ENCODE data around the gene WDFY4. TPM values are rescaled to one million over a fixed set of nuclear protein-coding genes. Genes with fewer than 3 reads are reported as not detected.

The WDFY4 gene
- total RNA-seq, 3 donors from 2014 or later, result 0.53 to 3.9 (median 0.89) TPM

DNA sequence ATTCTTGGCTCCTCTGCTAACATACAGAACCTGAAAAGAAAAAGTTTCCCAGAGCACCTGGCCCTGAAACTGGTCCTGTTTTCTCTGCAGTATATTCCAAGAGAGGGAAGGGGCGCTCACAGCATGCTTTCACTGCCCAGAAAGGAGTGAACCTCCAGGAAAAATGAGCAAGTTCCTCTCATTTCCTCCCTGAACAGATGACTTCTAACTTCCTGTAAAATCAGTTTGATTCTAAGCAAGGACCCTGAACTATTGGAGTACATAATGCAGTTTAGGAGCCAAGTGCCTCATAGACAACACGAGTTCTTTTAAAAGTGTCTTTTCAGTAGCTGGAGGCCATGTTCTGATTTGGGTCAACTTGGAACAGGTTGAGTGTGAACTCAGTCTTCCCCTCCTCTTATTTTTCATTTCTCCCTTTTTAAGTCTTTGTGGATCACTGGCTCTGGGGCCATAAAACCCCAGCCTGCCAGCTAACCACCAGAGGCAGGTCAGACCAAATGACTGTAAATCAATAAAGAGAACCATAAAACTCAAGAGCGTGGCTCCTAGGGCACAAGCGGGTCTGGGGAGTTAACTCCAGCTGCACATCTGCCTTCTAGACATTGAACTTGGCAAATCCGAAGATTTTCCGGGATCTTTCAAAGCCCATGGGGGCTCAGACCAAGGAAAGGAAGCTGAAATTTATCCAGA is 260.9 kb downstream of the WDFY4 start:
- no peak for ATAC-seq
- no peaks in the 10 kb centered on the region for H3K9me3 Mint-ChIP-seq
- H3K4me3 Mint-ChIP-seq, result no peak overlapping the region
- DNase-seq, result no peak
- H3K36me3 Mint-ChIP-seq (ENCODE audit: insufficient read depth), result no peaks in the 10 kb centered on the region
- H3K4me1 Mint-ChIP-seq (ENCODE audit: low read depth), result no peaks in the 10 kb centered on the region
- H3K27me3 Mint-ChIP-seq (ENCODE audit: low read depth), result no peaks in the 10 kb centered on the region

DNA sequence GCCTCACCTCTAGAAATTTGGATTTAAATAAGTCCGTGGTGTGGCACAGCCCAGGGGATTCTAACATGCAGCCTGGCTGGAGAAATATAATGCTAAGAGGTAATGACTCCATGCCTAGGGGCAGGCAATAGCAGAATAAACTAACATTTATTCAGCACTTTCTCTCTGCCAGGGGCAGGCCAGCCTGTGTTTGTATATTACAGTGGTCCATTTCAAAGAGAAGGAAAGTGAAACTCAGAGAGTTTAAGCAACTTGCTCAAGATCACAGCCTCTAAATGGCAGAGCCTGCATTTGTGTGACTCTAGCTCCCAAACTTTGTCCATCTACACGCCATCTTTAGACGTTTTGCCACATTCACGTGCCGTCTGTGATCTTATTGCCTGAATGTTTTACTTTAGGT is 261.7 kb downstream of the WDFY4 start:
- DNase-seq (no peak), ATAC-seq (no peak)
- H3K4me3 Mint-ChIP-seq, result no peak overlapping the region
- no peaks in the 10 kb centered on the region for H3K36me3 Mint-ChIP-seq (ENCODE audit: insufficient read depth)
- H3K4me1 Mint-ChIP-seq (ENCODE audit: low read depth), result no peaks in the 10 kb centered on the region
- no peaks in the 10 kb centered on the region for H3K27me3 Mint-ChIP-seq (ENCODE audit: low read depth)
- no peaks in the 10 kb centered on the region for H3K9me3 Mint-ChIP-seq

DNA sequence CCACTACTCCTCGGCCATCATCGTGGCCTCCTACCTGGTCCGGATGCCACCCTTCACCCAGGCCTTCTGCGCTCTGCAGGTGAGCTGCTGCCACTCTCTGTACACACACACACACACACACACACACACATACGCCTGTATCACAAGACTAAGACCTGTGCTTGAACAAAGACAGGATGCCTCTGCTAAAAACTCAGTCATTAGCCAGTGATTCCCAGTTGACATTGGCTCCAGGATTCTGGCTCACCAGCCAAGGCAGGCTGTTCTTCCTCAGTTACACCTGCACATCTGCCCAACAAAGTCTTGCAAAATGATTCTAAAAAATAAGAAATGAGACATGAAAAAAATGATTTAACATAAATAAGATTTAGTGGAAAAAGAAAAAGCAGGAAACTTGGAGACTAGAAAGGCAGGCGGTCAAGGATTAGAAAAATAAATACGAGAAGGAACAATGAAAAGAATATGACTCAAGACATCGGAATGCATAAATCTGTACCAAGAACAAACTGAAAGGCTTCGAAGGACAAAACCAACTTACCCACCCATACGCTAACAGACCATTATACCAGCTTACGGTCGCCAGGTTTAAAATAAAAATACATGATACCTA is 262.3 kb downstream of the WDFY4 start:
- no peak for ATAC-seq
- Mint-ChIP-seq H3K4me3 (no peak overlapping the region), H3K4me1 (ENCODE audit: low read depth) (no peaks in the 10 kb centered on the region), H3K36me3 (ENCODE audit: insufficient read depth) (no peaks in the 10 kb centered on the region), H3K27me3 (ENCODE audit: low read depth) (no peaks in the 10 kb centered on the region), H3K9me3 (no peaks in the 10 kb centered on the region)
- DNase-seq, result no peak

DNA sequence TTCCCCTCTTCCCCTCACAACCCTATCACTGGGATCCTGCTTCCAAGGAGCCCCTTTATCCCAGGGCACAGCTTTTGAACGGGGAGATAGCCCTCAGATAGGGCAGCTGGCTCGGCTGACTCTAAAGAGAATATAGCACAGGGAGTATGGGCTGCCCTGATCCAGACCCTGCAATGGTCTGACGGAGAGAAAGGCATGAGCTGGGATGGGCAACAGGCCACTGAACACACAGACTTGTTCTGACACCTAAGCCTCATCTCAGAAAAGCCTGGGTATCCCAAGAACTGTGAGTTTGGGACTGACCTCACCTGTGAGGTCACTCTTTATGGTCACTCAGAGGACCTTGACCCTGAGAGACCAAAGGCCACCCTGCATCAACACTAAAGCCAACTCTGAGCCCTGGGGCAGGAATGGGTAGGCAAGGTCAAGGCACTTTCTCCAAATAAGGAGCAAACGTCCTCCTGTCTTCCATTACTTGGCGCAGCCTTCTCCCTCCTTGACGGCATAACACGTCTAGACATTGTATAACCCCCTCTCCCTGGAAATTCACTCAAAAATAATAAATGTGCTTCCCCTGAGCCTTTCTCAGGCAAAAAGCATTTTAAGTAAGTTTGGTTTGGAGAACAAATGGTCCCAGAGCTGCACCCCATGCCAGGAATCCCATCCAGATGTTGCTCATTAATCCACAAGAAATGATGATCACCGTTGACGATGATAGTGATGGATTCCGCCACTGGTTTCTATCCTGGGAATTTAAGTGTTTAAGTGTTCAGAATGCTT is 263.2 kb downstream of the WDFY4 start:
- Mint-ChIP-seq H3K9me3 (no peaks in the 10 kb centered on the region), H3K27me3 (ENCODE audit: low read depth) (no peaks in the 10 kb centered on the region), H3K4me3 (no peak overlapping the region), H3K4me1 (ENCODE audit: low read depth) (no peaks in the 10 kb centered on the region), H3K36me3 (ENCODE audit: insufficient read depth) (no peaks in the 10 kb centered on the region)
- DNase-seq (no peak), ATAC-seq (no peak)

DNA sequence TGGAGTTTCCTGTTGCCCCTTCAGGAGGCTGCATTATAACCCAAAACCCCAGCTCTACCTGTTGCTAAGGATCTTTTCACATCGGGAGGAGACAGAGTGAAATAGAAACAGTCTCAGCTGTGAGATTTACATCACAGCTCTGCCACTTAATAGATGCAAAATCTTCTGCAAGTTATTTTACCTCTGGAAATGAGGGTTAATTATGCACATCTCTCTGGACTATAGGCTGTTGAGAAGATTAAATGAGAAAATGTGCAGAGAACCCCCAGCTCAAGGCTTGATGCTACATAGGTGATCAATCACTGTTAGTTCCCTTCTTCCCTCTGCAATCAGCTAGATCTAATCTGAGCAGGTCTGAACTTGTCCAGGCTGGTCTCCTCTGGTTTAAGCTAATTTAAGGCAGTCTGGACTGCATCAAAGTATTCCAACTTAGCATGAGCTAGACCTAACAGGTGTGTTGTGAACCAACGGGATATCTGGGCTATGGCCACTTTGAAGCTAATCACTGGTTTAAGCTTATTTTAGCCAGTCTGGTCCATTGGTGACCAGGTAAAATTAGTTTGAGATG is 263.9 kb downstream of the WDFY4 start:
- H3K27me3 Mint-ChIP-seq (ENCODE audit: low read depth), result no peaks in the 10 kb centered on the region
- no peak for DNase-seq
- H3K9me3 Mint-ChIP-seq, result no peaks in the 10 kb centered on the region
- H3K4me1 Mint-ChIP-seq (ENCODE audit: low read depth), result no peaks in the 10 kb centered on the region
- H3K36me3 Mint-ChIP-seq (ENCODE audit: insufficient read depth), result no peaks in the 10 kb centered on the region
- ATAC-seq, result no peak
- no peak overlapping the region for H3K4me3 Mint-ChIP-seq

DNA sequence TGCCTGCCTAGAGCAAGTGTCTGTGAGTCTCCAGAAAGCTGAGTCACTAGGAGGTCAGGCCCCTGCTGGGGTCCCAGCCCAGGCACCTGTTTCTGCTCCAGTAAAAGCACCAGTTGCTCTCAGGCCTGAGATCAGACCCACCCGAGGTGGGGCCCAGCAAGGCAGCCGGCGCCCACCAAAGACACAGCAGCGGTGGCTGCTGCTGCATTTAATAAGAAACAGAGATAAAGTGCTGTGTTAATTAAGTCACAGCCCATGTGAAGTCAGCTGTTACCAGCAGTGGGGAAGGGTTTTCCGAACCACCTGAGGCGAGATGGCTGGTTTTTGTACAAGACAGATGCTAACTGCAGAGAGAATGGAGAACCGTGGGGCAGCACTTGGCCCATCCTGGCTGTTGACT is 267.0 kb downstream of the WDFY4 start:
- Mint-ChIP-seq H3K4me3 (no peak overlapping the region), H3K27me3 (ENCODE audit: low read depth) (peaks cover 2% of the 10 kb centered on the region), H3K4me1 (ENCODE audit: low read depth) (no peaks in the 10 kb centered on the region), H3K36me3 (ENCODE audit: insufficient read depth) (no peaks in the 10 kb centered on the region), H3K9me3 (no peaks in the 10 kb centered on the region)
- ATAC-seq (no peak), DNase-seq (no peak)

DNA sequence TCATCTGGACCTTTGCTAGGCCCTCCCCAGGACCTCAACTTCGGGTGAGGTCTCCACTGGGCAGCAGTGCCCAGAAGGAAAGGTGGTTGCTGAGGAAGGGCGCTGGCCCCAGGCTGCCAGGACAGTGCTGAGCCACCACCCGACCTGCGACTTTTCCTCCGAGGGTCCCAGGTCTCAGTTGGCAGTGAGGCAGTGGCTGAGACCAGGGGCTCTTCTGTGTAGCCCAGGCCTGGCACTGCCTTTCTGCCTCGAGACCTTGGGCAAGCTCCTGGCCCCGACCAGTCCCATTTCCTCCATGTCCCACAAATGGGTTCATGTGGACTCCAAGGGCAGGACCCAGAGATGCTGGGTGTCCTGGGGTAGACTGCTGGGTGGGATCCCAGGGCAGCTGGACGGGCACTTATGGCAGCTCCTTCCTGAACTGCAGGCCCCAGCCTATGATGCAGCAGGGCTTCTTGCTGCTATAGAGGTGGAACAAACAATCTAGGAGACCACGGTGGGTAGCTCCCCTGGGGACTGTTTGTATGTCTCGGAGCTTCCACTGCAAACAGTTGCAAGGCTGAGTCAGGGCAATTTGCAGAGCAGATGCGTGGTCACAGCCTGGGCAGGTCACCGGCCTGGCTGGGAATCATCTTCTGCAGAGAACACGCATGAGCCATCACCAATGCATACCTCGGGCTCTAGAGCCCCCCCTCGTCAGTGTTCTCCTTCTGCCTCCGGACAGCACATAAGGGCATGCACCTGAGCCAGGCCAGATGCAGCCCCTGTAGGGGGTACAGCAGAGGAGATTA is 272.9 kb downstream of the WDFY4 start:
- H3K27me3 Mint-ChIP-seq (ENCODE audit: low read depth), result peaks cover 5% of the 10 kb centered on the region
- no peak for DNase-seq
- no peak for ATAC-seq
- H3K4me1 Mint-ChIP-seq (ENCODE audit: low read depth), result no peaks in the 10 kb centered on the region
- no peaks in the 10 kb centered on the region for H3K9me3 Mint-ChIP-seq
- H3K36me3 Mint-ChIP-seq (ENCODE audit: insufficient read depth), result no peaks in the 10 kb centered on the region
- H3K4me3 Mint-ChIP-seq, result no peak overlapping the region

DNA sequence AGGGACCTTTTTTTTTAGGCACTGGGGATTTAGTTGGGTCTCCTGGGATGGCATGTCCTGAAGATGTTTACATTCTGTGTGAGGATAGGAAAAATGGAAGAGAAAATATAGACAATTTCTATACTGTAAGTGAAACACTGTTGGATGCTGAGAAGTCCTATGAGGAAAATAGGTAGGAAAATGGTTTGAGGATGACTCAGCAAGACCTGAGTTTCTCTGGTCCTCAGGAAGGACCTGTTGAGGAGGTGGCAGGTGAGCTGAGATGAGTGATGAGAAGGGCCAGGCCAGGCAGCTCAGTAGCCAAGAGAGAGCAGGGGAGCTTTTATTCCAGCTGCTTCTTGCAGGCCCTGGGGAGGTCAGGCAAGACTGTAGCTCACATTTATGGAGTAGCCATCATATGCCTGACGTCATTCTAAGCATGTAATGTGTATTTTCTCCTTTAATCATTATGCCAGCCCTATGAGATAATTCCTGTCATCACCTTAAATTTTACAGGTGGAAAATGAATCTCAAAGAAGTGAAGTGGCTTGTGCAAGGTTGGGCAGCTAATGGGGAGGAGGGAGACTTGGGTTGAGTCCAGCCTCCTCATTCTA is 274.0 kb downstream of the WDFY4 start:
- H3K4me3 Mint-ChIP-seq, result no peak overlapping the region
- H3K4me1 Mint-ChIP-seq (ENCODE audit: low read depth), result no peaks in the 10 kb centered on the region
- H3K9me3 Mint-ChIP-seq, result no peaks in the 10 kb centered on the region
- no peaks in the 10 kb centered on the region for H3K36me3 Mint-ChIP-seq (ENCODE audit: insufficient read depth)
- DNase-seq (no peak), ATAC-seq (no peak)
- H3K27me3 Mint-ChIP-seq (ENCODE audit: low read depth), result peaks cover 5% of the 10 kb centered on the region

DNA sequence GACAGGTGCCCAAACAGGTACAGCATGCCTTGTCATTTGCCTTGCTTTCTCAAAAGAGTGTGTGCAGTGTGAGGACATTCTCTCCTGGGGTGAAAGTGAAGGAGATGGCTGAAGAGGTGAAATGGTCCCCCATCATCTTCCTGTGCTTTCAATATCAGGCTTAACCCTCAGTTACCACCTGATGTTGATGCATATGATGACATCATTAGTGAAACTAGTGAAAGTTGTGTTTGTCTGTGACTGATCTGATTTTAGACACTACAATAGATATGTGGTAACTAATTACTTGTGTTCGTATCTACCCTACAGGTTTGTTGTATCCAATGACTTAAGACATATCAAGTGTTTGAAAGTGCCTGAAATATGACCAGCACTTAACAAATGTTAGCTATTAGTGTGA is 279.4 kb downstream of the WDFY4 start:
- no peak for DNase-seq
- H3K36me3 Mint-ChIP-seq (ENCODE audit: insufficient read depth), result no peaks in the 10 kb centered on the region
- no peak for ATAC-seq
- H3K4me3 Mint-ChIP-seq, result no peak overlapping the region
- no peaks in the 10 kb centered on the region for H3K27me3 Mint-ChIP-seq (ENCODE audit: low read depth)
- no peaks in the 10 kb centered on the region for H3K9me3 Mint-ChIP-seq
- H3K4me1 Mint-ChIP-seq (ENCODE audit: low read depth), result no peaks in the 10 kb centered on the region

DNA sequence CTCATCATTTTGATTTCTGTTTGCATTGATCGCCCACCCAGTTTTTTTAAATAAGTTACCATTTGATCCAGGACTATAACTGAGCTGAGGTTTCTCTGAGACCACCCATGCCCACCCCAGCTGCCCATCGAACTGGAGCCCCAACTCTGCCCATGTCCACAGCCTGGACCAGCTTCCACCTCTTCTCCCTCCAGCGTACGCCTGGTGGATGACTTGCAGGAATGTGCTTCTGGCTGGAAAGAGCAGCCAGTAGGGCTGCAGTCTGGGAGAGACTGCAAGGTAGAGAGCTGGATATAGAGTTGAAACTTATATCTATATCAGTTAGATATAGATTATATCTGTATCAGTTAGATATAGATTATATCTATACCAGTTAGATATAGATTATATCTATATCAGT is 280.8 kb downstream of the WDFY4 start:
- ATAC-seq (no peak), DNase-seq (no peak)
- Mint-ChIP-seq H3K4me3 (no peak overlapping the region), H3K36me3 (ENCODE audit: insufficient read depth) (no peaks in the 10 kb centered on the region), H3K4me1 (ENCODE audit: low read depth) (no peaks in the 10 kb centered on the region), H3K27me3 (ENCODE audit: low read depth) (no peaks in the 10 kb centered on the region), H3K9me3 (no peaks in the 10 kb centered on the region)

DNA sequence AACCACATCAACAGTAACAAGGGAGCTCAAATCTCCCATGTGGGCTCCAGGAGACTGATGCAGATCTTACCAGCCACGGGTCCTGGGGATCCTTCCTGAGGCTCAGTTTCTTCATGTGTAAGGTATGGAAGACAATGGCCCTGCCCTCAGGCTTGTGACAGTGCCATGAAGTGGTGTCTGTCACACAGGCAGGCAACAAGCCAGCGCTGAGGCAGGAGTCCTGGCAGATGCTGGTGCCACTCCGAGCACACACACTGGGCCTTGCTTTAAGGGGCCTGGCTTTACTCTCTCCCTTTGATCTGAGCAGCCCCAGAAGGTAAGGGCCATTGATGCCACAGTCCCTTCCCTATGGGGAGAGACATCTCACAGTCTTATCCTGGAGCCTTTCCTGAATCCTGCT is 283.4 kb downstream of the WDFY4 start:
- ATAC-seq, result no peak
- H3K4me1 Mint-ChIP-seq (ENCODE audit: low read depth), result no peaks in the 10 kb centered on the region
- peaks cover 2% of the 10 kb centered on the region for H3K27me3 Mint-ChIP-seq (ENCODE audit: low read depth)
- no peak overlapping the region for H3K4me3 Mint-ChIP-seq
- no peaks in the 10 kb centered on the region for H3K36me3 Mint-ChIP-seq (ENCODE audit: insufficient read depth)
- no peak for DNase-seq
- no peaks in the 10 kb centered on the region for H3K9me3 Mint-ChIP-seq

DNA sequence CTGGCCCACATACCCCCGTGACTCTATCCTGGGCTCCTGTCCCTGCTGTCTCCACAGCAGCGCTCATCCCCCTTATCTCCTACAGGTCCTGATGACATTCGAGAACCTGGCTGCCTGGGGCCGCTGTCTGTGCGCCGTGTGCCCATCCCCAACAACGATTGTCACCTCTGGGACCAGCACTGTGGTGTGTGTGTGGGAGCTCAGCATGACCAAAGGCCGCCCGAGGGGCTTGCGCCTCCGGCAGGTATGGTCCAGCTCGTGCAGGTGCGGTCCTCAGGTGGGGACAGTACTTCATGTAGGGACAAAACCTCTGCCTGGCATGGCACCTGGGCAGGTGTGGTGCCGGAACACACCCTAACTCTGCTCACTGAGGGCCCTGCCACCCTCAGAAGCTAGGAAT is 285.4 kb downstream of the WDFY4 start:
- H3K27me3 Mint-ChIP-seq (ENCODE audit: low read depth), result peaks cover 3% of the 10 kb centered on the region
- H3K4me1 Mint-ChIP-seq (ENCODE audit: low read depth), result no peaks in the 10 kb centered on the region
- H3K9me3 Mint-ChIP-seq, result no peaks in the 10 kb centered on the region
- ATAC-seq (no peak), DNase-seq (no peak)
- no peaks in the 10 kb centered on the region for H3K36me3 Mint-ChIP-seq (ENCODE audit: insufficient read depth)
- H3K4me3 Mint-ChIP-seq, result no peak overlapping the region

DNA sequence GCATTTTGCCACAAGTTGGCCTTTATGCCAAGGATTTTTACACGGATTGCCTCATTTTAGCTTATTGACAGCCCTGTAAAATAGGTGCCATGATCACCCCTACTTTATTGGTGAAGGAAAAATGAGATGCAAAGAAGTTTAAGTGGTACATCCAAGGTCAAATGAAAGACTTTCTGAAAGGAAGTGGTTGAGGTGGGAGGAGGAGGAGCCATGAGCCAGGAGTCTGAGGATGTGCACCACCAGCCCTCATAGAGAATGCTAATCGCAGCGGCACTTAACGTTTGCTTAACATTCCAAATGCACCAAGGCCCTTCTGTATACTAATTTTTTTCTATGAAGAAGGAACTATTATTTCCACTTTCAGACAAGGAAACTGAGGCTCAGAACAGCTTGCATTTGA is 286.0 kb downstream of the WDFY4 start:
- Mint-ChIP-seq H3K9me3 (no peaks in the 10 kb centered on the region), H3K4me3 (no peak overlapping the region), H3K27me3 (ENCODE audit: low read depth) (peaks cover 3% of the 10 kb centered on the region), H3K4me1 (ENCODE audit: low read depth) (no peaks in the 10 kb centered on the region), H3K36me3 (ENCODE audit: insufficient read depth) (no peaks in the 10 kb centered on the region)
- DNase-seq (no peak), ATAC-seq (no peak)

DNA sequence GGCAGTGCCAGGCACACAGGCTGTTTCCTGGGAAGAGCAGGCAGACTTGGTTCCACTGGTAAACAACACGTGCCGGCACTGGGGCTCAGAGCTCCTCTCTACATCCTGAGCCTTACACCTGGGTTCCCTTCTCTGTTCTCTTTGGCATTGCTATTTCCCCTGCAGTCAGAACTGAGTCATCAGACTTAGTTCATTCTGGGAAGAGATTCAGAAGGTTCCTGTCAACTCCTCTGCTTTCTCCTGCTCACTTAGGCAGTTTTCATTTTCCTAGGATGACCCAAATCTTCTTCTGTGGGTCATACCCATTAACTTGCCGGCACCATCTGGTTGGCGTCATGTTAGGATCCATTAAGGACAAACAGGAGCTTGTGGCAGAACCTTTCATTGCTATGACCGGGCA is 288.4 kb downstream of the WDFY4 start:
- Mint-ChIP-seq H3K4me3 (no peak overlapping the region), H3K4me1 (ENCODE audit: low read depth) (no peaks in the 10 kb centered on the region), H3K36me3 (ENCODE audit: insufficient read depth) (no peaks in the 10 kb centered on the region), H3K27me3 (ENCODE audit: low read depth) (peaks cover 5% of the 10 kb centered on the region), H3K9me3 (no peaks in the 10 kb centered on the region)
- DNase-seq, result no peak
- no peak for ATAC-seq

Data from activated T-cell treated with anti-CD3 and anti-CD28 coated beads, Interleukin-2, amount 50 U/mL, for 4 hours (primary cell).